Lower lobe of right lung (tissue), 2 donors: ENCODE measurements around the gene NR1H4. TPM values are rescaled to one million over a fixed set of nuclear protein-coding genes. Genes with fewer than 3 reads are reported as not detected.
"Not testable (repeated sequence)": the region's sequence is repeated elsewhere in the genome, so short reads cannot be mapped to it uniquely, and the experiment has no call there.

Experiments used
- ATAC-seq, 2 donors: fragments of 200-7000 bp; cut with Tn5 transposase; one replicate each; pipeline ENCODE4 v1.9.1; 2020 to 2022; ENCODE audit warnings: mild to moderate bottlenecking in 2 of 2, moderate library complexity in 2 of 2
- DNase-seq: peaks from one replicate; pipeline ENCODE4 v3.0.0-alpha.2; 2020
- H3K27ac ChIP-seq: fragments of 200-600 bp; one replicate; pipeline ENCODE4 v1.8.0; 2022
- H3K27me3 ChIP-seq: fragments of 200-600 bp; one replicate; pipeline ENCODE4 v1.8.0; 2022; ENCODE audit warnings: low read depth
- H3K36me3 ChIP-seq: fragments of 200-600 bp; one replicate; pipeline ENCODE4 v1.8.0; 2022; ENCODE audit warnings: mild to moderate bottlenecking
- H3K4me1 ChIP-seq: fragments of 200-600 bp; one replicate; pipeline ENCODE4 v1.8.0; 2022
- H3K4me3 ChIP-seq: fragments of 200-600 bp; one replicate; pipeline ENCODE4 v1.8.0; 2022; ENCODE audit warnings: mild to moderate bottlenecking
- H3K9me3 ChIP-seq: fragments of 200-600 bp; one replicate; pipeline ENCODE4 v1.8.0; 2022
- CTCF ChIP-seq: fragments of 200-600 bp; IDR thresholded peaks from one replicate; pipeline ENCODE4 v1.8.0; 2022; ENCODE audit warnings: antibody characterized with exemption, mild to moderate bottlenecking
- intact Hi-C: fragments of 100-400 bp; cut with DNase I; formaldehyde crosslinking; loops from one replicate; pipeline ENCODE4 v1.11.0; 2022
- total RNA-seq: library from RNA; stranded (reverse); fragmentation: NEBNext Ultra II Directional; extraction: Animal tissue kit (Norgen Biotek cat#: 25700); gene quantifications from one replicate; pipeline ENCODE4 v1.2.1, GENCODE V29; 2021
- donor health status: DM: no; HTN: yes; CAD: no; lungs with severe emphysema.

Gene NR1H4
- total RNA-seq, 1 donor from 2014 or later: not detected

GRCh38 chr12:100591979-100592378 is 118.3 kb downstream of the NR1H4 start:
- Histone ChIP-seq H3K9me3 (peaks cover 10% of the 10 kb centered on the region), H3K4me1 (no peaks in the 10 kb centered on the region), H3K27me3 (no peaks in the 10 kb centered on the region), H3K36me3 (no peaks in the 10 kb centered on the region), H3K27ac (no peak overlapping the region), H3K4me3 (no peak overlapping the region)
- intact Hi-C loops: no loop called here
- TF ChIP-seq CTCF: no peak
- ATAC-seq (no peak), DNase-seq (no peak)

GRCh38 chr12:100593490-100593889 is 119.8 kb downstream of the NR1H4 start:
- no peak overlapping the region for H3K27ac ChIP-seq
- no peaks in the 10 kb centered on the region for H3K36me3 ChIP-seq
- intact Hi-C loops: no loop called here
- ATAC-seq (no peak), DNase-seq (no peak)
- TF ChIP-seq CTCF: no peak
- H3K27me3 ChIP-seq: no peaks in the 10 kb centered on the region
- peaks cover 8% of the 10 kb centered on the region for H3K9me3 ChIP-seq
- no peaks in the 10 kb centered on the region for H3K4me1 ChIP-seq
- no peak overlapping the region for H3K4me3 ChIP-seq

- ATAC-seq (no peak), DNase-seq (no peak)
- Histone ChIP-seq H3K9me3 (no peaks in the 10 kb centered on the region), H3K27me3 (no peaks in the 10 kb centered on the region), H3K4me3 (no peak overlapping the region), H3K36me3 (no peaks in the 10 kb centered on the region), H3K4me1 (no peaks in the 10 kb centered on the region), H3K27ac (no peak overlapping the region)
- intact Hi-C loops: no loop called here
- TF ChIP-seq CTCF: no peak
Observed at GRCh38 chr12:100601626-100602025, 128.0 kb downstream of the NR1H4 start.

- H3K4me1 ChIP-seq, H3K36me3 ChIP-seq, DNase-seq, intact Hi-C loops, H3K9me3 ChIP-seq, H3K27me3 ChIP-seq, H3K27ac ChIP-seq, H3K4me3 ChIP-seq, ATAC-seq: not testable (repeated sequence)
Observed at GRCh38 chr12:100602997-100603396, 129.3 kb downstream of the NR1H4 start.

GRCh38 chr12:100608776-100609175 is 135.1 kb downstream of the NR1H4 start:
- Histone ChIP-seq H3K9me3 (no peaks in the 10 kb centered on the region), H3K27me3 (no peaks in the 10 kb centered on the region), H3K36me3 (no peaks in the 10 kb centered on the region), H3K27ac (no peak overlapping the region), H3K4me3 (no peak overlapping the region), H3K4me1 (no peaks in the 10 kb centered on the region)
- intact Hi-C loops: no loop called here
- ATAC-seq (peak; percentile 51 to 70), DNase-seq (peak; percentile 53)
- TF ChIP-seq CTCF: no peak

DNA sequence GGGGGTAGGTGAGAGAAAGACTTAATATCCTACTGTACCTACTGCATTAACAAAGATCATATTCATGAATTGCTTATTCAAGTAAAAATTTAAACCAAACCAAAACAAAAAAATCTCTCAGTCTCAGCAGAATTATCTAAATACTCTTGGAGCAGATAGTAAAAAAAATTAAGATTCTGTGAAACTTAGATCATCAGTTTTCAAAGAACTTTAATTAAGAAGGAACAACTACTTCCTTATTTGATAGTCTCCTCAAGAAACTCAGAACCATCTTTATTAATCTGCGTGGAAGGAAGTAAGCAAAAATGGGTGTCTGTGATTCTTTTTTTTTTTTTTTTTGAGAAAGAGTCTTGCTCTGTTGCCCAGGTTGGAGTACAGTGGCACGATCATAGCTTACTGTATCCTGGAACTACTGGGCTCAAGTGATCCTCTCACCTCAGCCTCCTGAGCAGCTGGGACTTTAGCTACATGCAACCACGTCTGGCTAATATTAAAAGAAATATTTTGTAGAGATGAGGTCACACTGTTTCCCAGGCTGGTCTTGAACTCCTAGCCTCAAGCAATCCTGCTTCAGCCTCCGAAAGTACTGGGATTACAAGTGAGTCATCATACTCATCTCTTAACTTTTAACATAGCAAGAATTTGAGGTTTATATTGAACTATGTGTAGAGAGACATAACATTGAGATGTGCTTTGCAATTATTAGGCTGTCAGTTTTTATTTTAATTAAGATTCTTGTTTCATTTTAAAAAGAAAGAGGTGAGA is 137.2 kb downstream of the NR1H4 start:
- H3K9me3 ChIP-seq: no peaks in the 10 kb centered on the region
- ATAC-seq (no peak), DNase-seq (no peak)
- no peaks in the 10 kb centered on the region for H3K36me3 ChIP-seq
- no peak overlapping the region for H3K27ac ChIP-seq
- H3K4me3 ChIP-seq: no peak overlapping the region
- intact Hi-C loops: no loop called here
- no peak for TF ChIP-seq CTCF
- H3K27me3 ChIP-seq: no peaks in the 10 kb centered on the region
- no peaks in the 10 kb centered on the region for H3K4me1 ChIP-seq
